Measurements from ENCODE around the gene EIF4G3. TPM values are rescaled to one million over a fixed set of nuclear protein-coding genes. Genes with fewer than 3 reads are reported as not detected.
"Not testable (repeated sequence)": the region's sequence is repeated elsewhere in the genome, so short reads cannot be mapped to it uniquely, and the experiment has no call there.

Gene EIF4G3
- total RNA-seq, 1 donor from 2014 or later: 43.0 TPM

GRCh38 chr1:20921285-20921684 is 255.4 kb downstream of the EIF4G3 start:
- Histone ChIP-seq H3K27ac (no peak overlapping the region), H3K9me3 (no peaks in the 10 kb centered on the region), H3K36me3 (no peaks in the 10 kb centered on the region), H3K4me1 (no peaks in the 10 kb centered on the region), H3K27me3 (ENCODE audit: low read depth) (no peaks in the 10 kb centered on the region), H3K4me3 (no peak overlapping the region)
- intact Hi-C loops (cut with DNase I): no loop called here
- DNase-seq: no peak
- no peak for TF ChIP-seq CTCF (IDR thresholded peaks at IDR 0.05)
- no peak for ATAC-seq

GRCh38 chr1:20913242-20913641 is 263.5 kb downstream of the EIF4G3 start:
- Histone ChIP-seq H3K4me1 (no peaks in the 10 kb centered on the region), H3K4me3 (no peak overlapping the region), H3K36me3 (no peaks in the 10 kb centered on the region), H3K27me3 (ENCODE audit: low read depth) (no peaks in the 10 kb centered on the region), H3K9me3 (no peaks in the 10 kb centered on the region), H3K27ac (no peak overlapping the region)
- no peak for DNase-seq
- no peak for ATAC-seq
- intact Hi-C loops (cut with DNase I): no loop called here
- no peak for TF ChIP-seq CTCF (IDR thresholded peaks at IDR 0.05)

- H3K27me3 ChIP-seq (ENCODE audit: low read depth); intact Hi-C loops (cut with DNase I); H3K27ac ChIP-seq; H3K4me3 ChIP-seq; H3K36me3 ChIP-seq; H3K4me1 ChIP-seq; DNase-seq; H3K9me3 ChIP-seq; ATAC-seq: not testable (repeated sequence)
These were observed 269.2 kb downstream of the EIF4G3 start for GRCh38 chr1:20907526-20907925.

- Histone ChIP-seq H3K36me3 (peaks cover 12% of the 10 kb centered on the region), H3K4me1 (no peaks in the 10 kb centered on the region), H3K27ac (no peak overlapping the region), H3K9me3 (no peaks in the 10 kb centered on the region), H3K4me3 (no peak overlapping the region), H3K27me3 (ENCODE audit: low read depth) (no peaks in the 10 kb centered on the region)
- intact Hi-C loops (cut with DNase I): no loop called here
- ATAC-seq (no peak), DNase-seq (no peak)
- no peak for TF ChIP-seq CTCF (IDR thresholded peaks at IDR 0.05)
These were observed 273.3 kb downstream of the EIF4G3 start for GRCh38 chr1:20903437-20903836.

GRCh38 chr1:20900056-20900455 is 276.6 kb downstream of the EIF4G3 start:
- TF ChIP-seq CTCF (IDR thresholded peaks at IDR 0.05): no peak
- H3K9me3 ChIP-seq: no peaks in the 10 kb centered on the region
- ATAC-seq: no peak
- DNase-seq: no peak
- no peaks in the 10 kb centered on the region for H3K4me1 ChIP-seq
- no peak overlapping the region for H3K4me3 ChIP-seq
- no peak overlapping the region for H3K27ac ChIP-seq
- intact Hi-C loops (cut with DNase I): no loop called here
- no peaks in the 10 kb centered on the region for H3K27me3 ChIP-seq (ENCODE audit: low read depth)
- H3K36me3 ChIP-seq: peaks cover 15% of the 10 kb centered on the region

- no peak for ATAC-seq
These were observed 277.3 kb downstream of the EIF4G3 start for GRCh38 chr1:20899154-20899972.

More at GRCh38 chr1:20899154-20899972, 277.3 kb downstream of the EIF4G3 start:
- DNase-seq: no peak
- Histone ChIP-seq H3K4me1 (no peaks in the 10 kb centered on the region), H3K9me3 (no peaks in the 10 kb centered on the region), H3K27ac (no peak overlapping the region), H3K36me3 (peaks cover 21% of the 10 kb centered on the region), H3K27me3 (ENCODE audit: low read depth) (no peaks in the 10 kb centered on the region), H3K4me3 (no peak overlapping the region)
- TF ChIP-seq CTCF (IDR thresholded peaks at IDR 0.05): no peak
- intact Hi-C loops (cut with DNase I): no loop called here

All from lower lobe of right lung (tissue), 2 donors.